ENCODE results near the gene PCSK4. TPM values are rescaled to one million over a fixed set of nuclear protein-coding genes. Genes with fewer than 3 reads are reported as not detected.
A peak's percentile ranks its signal among the peaks of the same experiment; 100 is the strongest.

PCSK4 gene
- total and polyA plus RNA-seq, 2 of the 13 experiments (the other 11 are each of a cell fraction or from before 2014, with no cell fraction given): 2.0 to 2.7 TPM

DNA sequence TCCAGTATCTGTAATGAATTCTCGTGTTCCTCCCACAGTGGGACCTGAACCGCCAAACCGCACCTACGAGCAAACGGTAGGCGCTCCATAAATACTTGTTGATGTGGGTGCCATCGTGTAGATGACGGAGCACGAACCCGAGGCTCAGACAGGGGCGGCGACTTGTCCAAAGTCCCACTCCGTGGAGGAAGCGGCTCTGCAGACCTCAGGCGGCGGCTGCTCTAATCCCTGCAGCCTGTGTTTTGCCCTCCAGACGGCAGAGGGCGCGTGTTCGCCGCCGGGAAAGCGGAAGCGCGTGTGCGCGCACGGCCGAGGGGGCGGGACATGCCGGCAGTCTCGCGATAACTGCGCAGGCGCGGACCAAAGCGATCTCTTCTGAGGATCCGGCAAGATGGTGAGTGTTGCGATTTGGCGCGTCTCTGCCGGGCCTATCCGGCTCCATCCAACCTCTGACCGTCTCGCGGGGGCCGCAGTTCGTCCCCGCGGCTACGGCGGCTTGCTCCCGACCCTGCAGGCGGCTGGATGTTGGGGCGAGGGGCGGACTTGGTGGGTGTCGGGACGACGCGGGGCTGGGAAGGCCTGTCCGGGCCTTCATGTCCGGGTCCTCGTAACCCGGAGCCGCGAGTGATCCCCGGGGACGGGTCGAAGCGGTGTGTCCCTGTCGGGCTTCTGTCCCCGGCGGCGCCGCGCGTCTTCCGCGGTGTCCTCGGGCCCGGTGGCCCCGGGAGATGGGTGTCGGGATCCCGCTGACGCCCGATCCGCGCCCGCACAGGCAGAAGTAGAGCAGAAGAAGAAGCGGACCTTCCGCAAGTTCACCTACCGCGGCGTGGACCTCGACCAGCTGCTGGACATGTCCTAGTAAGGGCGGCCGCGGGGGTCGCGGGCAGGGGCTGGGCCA, 51.9 kb downstream of the PCSK4 start, which contains the start of gene RPS15 (continued):
- peak; percentile 94 for TF ChIP-seq NFAT5 (CRISPR knock-in tag; IDR thresholded peaks at IDR 0.05)
- TF ChIP-seq, protein P1, sequence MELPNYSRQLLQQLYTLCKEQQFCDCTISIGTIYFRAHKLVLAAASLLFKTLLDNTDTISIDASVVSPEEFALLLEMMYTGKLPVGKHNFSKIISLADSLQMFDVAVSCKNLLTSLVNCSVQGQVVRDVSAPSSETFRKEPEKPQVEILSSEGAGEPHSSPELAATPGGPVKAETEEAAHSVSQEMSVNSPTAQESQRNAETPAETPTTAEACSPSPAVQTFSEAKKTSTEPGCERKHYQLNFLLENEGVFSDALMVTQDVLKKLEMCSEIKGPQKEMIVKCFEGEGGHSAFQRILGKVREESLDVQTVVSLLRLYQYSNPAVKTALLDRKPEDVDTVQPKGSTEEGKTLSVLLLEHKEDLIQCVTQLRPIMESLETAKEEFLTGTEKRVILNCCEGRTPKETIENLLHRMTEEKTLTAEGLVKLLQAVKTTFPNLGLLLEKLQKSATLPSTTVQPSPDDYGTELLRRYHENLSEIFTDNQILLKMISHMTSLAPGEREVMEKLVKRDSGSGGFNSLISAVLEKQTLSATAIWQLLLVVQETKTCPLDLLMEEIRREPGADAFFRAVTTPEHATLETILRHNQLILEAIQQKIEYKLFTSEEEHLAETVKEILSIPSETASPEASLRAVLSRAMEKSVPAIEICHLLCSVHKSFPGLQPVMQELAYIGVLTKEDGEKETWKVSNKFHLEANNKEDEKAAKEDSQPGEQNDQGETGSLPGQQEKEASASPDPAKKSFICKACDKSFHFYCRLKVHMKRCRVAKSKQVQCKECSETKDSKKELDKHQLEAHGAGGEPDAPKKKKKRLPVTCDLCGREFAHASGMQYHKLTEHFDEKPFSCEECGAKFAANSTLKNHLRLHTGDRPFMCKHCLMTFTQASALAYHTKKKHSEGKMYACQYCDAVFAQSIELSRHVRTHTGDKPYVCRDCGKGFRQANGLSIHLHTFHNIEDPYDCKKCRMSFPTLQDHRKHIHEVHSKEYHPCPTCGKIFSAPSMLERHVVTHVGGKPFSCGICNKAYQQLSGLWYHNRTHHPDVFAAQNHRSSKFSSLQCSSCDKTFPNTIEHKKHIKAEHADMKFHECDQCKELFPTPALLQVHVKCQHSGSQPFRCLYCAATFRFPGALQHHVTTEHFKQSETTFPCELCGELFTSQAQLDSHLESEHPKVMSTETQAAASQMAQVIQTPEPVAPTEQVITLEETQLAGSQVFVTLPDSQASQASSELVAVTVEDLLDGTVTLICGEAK (IDR thresholded peaks at IDR 0.05): no peak
- TF ChIP-seq, protein P1 (CRISPR knock-in tag; IDR thresholded peaks at IDR 0.05): peak; percentile 76; the same call in 1 of the 2 replicates
- no peak for TF ChIP-seq CEBPB (IDR thresholded peaks at IDR 0.05; ENCODE audit: borderline replicate concordance, low read depth, low read length)
- peak; percentile 91 for TF ChIP-seq ZNF563 (CRISPR knock-in tag; IDR thresholded peaks at IDR 0.05)
- TF ChIP-seq RCOR2 (CRISPR knock-in tag; IDR thresholded peaks at IDR 0.05): peak; percentile 66
- TF ChIP-seq ZNF883 (CRISPR knock-in tag; IDR thresholded peaks at IDR 0.05; ENCODE audit: not compliant biosample characterization): peak; percentile 94
- peak; percentile 83; the same call in 1 of the 2 replicates for TF ChIP-seq ZNF124 (CRISPR knock-in tag; IDR thresholded peaks at IDR 0.05)
- peak; percentile 44 for TF ChIP-seq NFYB (CRISPR knock-in tag; IDR thresholded peaks at IDR 0.05)
- TF ChIP-seq PHF20 (CRISPR knock-in tag; IDR thresholded peaks at IDR 0.05): peak; percentile 91
- TF ChIP-seq ZNF430 (CRISPR knock-in tag; IDR thresholded peaks at IDR 0.05): peak; percentile 68
- 0 out of 2 replicates have a peak, but pooled peaks have one; percentile 35 for TF ChIP-seq ZNF20 (CRISPR knock-in tag; IDR thresholded peaks at IDR 0.05)

Data from HepG2 (cell line).